Uterus (tissue), 2 donors: ENCODE results near the gene CACNA1C.

ENCODE experiments used
- POLR2A ChIP-seq, 2 donors: fragments of 450-650 bp; IDR thresholded peaks; one replicate each; pipeline ENCODE4 v1.6.1; 2016; ENCODE audit warnings: antibody characterized with exemption in 2 of 2, mild to moderate bottlenecking in 1 of 2, moderate library complexity in 1 of 2
- TF ChIP-seq, protein P1 (sequence below), 4 experiments: fragments of 200-600 bp in 2 of 4; fragments of 450-650 bp in 2 of 4; sonication (generic) in 2 of 4; IDR thresholded peaks; one replicate each; pipeline ENCODE4 v1.5.1; 2016 to 2019; ENCODE audit warnings: antibody characterized with exemption in 4 of 4, mild to moderate bottlenecking in 2 of 4, moderate library complexity in 1 of 4

DNA sequence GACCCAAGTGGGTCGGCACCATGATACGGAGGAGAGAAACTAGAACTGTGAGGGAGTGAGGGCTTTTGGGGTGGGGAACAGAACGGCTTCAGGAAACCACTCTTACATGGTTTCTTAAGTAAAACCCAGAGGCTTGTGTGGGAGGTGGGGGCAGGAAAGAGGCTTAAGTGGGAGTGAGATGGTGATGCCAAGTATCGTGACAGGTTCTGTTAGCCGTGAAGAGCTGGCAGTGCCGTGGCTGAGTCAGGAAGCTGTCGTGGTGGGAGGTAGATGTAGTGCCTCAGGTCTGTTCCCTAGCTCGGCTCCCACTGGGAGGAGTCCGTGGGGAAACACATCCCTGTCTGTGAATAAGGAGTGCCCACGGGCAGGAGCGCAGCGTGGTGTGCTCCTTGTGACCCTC, 556.2 kb downstream of the CACNA1C start:
- no peak for TF ChIP-seq POLR2A (IDR thresholded peaks at IDR 0.05)
- TF ChIP-seq, protein P1, sequence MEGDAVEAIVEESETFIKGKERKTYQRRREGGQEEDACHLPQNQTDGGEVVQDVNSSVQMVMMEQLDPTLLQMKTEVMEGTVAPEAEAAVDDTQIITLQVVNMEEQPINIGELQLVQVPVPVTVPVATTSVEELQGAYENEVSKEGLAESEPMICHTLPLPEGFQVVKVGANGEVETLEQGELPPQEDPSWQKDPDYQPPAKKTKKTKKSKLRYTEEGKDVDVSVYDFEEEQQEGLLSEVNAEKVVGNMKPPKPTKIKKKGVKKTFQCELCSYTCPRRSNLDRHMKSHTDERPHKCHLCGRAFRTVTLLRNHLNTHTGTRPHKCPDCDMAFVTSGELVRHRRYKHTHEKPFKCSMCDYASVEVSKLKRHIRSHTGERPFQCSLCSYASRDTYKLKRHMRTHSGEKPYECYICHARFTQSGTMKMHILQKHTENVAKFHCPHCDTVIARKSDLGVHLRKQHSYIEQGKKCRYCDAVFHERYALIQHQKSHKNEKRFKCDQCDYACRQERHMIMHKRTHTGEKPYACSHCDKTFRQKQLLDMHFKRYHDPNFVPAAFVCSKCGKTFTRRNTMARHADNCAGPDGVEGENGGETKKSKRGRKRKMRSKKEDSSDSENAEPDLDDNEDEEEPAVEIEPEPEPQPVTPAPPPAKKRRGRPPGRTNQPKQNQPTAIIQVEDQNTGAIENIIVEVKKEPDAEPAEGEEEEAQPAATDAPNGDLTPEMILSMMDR (IDR thresholded peaks at IDR 0.05), result no peak
